Esophagus squamous epithelium (tissue), 5 donors: ENCODE measurements around the gene RHEBL1. TPM values are rescaled to one million over a fixed set of nuclear protein-coding genes. Genes with fewer than 3 reads are reported as not detected.

ENCODE experiments used
- DNase-seq: peaks from one replicate; lab custom pipeline; 2025; lab: John Stamatoyannopoulos, UW
- H3K27ac ChIP-seq, 4 donors: fragments of 200-600 bp; sonication (generic); one replicate each; pipeline ENCODE4 v1.5.1; 2016 to 2019; ENCODE audit warnings: mild to moderate bottlenecking in 1 of 4
- H3K27me3 ChIP-seq, 4 donors: fragments of 200-600 bp; sonication (generic); 1 replicate in 3 of 4; 2 replicates in 1 of 4; pipeline versions ENCODE4 v1.5.1 to v1.6.0; 2017 to 2021; ENCODE audit warnings: antibody characterized with exemption in 1 of 4
- H3K36me3 ChIP-seq, 3 donors: fragments of 200-600 bp; sonication (generic); one replicate each; pipeline ENCODE4 v1.5.1; 2016 to 2019
- H3K4me1 ChIP-seq, 3 donors: fragments of 200-600 bp; sonication (generic); one replicate each; pipeline ENCODE4 v1.5.1; 2017 to 2019
- H3K4me3 ChIP-seq, 4 donors: fragments of 200-600 bp; sonication (generic); 1 replicate in 3 of 4; 2 replicates in 1 of 4; pipeline ENCODE4 v1.5.1; 2016 to 2019; ENCODE audit warnings: mild to moderate bottlenecking in 2 of 4, moderate library complexity in 1 of 4
- H3K9me3 ChIP-seq, 3 donors: fragments of 200-600 bp; sonication (generic); one replicate each; pipeline ENCODE4 v1.5.1; 2016 to 2019
- POLR2A ChIP-seq, 4 donors: fragments of 450-650 bp; IDR thresholded peaks; one replicate each; pipeline ENCODE4 v1.6.1; 2017; ENCODE audit warnings: antibody characterized with exemption in 4 of 4, mild to moderate bottlenecking in 4 of 4, moderate library complexity in 3 of 4
- whole genome bisulfite sequencing, 2 donors: methylation state at CpG; one replicate each; pipeline ENCODE4 v1.1.5; 2018; 5-methylcytosine and 5-hydroxymethylcytosine counted together
- intact Hi-C: fragments of 100-400 bp; cut with DNase I; formaldehyde crosslinking; loops from one replicate; pipeline ENCODE4 v1.15.0; 2022
- total RNA-seq, 4 donors: library from RNA; depleted of rRNA; stranded (reverse); fragments of >200 nt; gene quantifications; one replicate each; pipeline ENCODE4 v1.1.0, GENCODE V29; 2016
- TF ChIP-seq, protein P1 (sequence below), 6 experiments: fragments of 450-650 bp in 4 of 6; fragments of 200-600 bp in 2 of 6; sonication (generic) in 2 of 6; IDR thresholded peaks; one replicate each; pipeline ENCODE4 v1.5.1; 2016 to 2019; ENCODE audit warnings: antibody characterized with exemption in 6 of 6, mild to moderate bottlenecking in 4 of 6, moderate library complexity in 4 of 6
- donor health status: DM: yes; HTN: yes; CAD: no.

Gene RHEBL1
- total RNA-seq, 4 donors from 2014 or later = 0.23 to 0.44 TPM; not detected in 2

DNA sequence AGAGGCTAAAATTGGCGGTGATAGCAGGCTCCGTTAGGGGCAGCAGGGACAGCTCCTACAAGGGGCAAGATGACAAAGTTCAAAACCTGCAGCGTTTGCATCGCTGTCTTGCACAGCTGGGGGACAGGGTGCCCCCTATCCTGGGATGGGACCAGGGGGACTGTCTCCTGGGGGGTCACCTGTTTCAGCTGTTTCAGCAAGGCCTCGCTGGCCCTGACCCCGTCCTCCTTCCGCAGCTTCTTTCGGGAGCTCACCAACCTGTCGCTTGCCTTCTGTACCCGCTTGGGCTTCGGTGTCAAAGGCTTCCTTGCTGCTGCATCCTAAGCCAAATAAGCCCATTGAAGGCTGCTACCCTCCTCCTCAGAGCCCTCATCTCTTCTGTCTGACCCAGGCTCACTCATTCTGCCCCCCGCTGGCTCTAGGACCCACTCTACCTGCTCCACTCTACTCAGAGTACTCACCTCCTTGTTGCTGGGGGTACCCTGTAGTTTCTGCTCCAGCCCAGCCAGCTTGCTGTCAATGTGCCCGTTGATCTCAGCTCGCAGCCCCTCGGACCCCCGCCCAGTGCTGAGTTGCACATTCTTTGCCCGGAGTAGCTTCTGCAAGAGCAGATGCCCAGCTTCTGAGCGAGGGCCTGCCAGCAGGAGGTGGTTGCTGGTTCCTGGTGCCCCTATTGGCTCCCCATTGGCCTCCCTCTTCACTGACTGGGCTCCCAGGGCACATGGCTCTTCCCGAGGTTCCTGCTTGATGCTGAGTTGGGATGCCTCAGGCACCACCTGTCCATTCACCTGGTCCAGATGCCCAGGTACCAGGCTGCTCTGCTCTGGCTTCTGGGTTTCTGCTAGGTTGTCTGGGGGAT lies 38.8 kb downstream of the RHEBL1 start:
- TF ChIP-seq POLR2A (IDR thresholded peaks at IDR 0.05) = no peak
- TF ChIP-seq, protein P1, sequence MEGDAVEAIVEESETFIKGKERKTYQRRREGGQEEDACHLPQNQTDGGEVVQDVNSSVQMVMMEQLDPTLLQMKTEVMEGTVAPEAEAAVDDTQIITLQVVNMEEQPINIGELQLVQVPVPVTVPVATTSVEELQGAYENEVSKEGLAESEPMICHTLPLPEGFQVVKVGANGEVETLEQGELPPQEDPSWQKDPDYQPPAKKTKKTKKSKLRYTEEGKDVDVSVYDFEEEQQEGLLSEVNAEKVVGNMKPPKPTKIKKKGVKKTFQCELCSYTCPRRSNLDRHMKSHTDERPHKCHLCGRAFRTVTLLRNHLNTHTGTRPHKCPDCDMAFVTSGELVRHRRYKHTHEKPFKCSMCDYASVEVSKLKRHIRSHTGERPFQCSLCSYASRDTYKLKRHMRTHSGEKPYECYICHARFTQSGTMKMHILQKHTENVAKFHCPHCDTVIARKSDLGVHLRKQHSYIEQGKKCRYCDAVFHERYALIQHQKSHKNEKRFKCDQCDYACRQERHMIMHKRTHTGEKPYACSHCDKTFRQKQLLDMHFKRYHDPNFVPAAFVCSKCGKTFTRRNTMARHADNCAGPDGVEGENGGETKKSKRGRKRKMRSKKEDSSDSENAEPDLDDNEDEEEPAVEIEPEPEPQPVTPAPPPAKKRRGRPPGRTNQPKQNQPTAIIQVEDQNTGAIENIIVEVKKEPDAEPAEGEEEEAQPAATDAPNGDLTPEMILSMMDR (IDR thresholded peaks at IDR 0.05) = no peak
- H3K4me1 ChIP-seq = no peaks in the 10 kb centered on the region
- no peaks in the 10 kb centered on the region for H3K9me3 ChIP-seq
- H3K4me3 ChIP-seq = no peak overlapping the region
- no peak for DNase-seq
- no peak overlapping the region for H3K27ac ChIP-seq
- H3K27me3 ChIP-seq = no peaks in the 10 kb centered on the region
- intact Hi-C loops = no loop called here
- H3K36me3 ChIP-seq = peaks cover 80 to 100% (median 84%) of the 10 kb centered on the region in 3 donors
- 91% methylated on average over 12 to 16 of the region's 19 CpGs for WGBS, 2 donors

DNA sequence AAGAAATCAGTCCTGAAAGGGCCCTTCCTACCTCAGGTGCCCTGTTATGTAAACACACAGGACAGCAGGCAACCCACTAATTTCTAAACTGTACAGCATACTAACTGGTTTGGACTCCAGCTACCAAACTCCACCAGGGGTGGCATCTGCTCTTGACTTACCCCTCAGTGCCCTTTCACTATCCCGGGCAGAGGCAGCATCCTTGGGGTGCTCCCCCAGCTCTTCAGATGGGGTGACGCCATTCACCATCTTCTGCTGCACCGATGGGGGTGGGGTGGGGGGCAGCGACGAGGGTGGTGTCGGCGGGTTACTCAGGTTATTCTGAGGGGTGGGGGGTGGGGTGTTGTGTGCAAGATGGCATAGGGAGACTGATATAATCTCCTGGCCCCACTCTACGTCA lies 39.7 kb downstream of the RHEBL1 start:
- no peak overlapping the region for H3K27ac ChIP-seq
- no peaks in the 10 kb centered on the region for H3K27me3 ChIP-seq
- WGBS, 2 donors = 86 to 100% methylated on average over 1 to 6 of the region's 8 CpGs
- H3K36me3 ChIP-seq = peaks cover 83 to 100% (median 85%) of the 10 kb centered on the region in 3 donors
- no peaks in the 10 kb centered on the region for H3K9me3 ChIP-seq
- H3K4me3 ChIP-seq = no peak overlapping the region
- no peaks in the 10 kb centered on the region for H3K4me1 ChIP-seq
- intact Hi-C loops = no loop called here
- DNase-seq = no peak
- no peak for TF ChIP-seq POLR2A (IDR thresholded peaks at IDR 0.05)
- TF ChIP-seq, protein P1 (IDR thresholded peaks at IDR 0.05) = no peak

DNA sequence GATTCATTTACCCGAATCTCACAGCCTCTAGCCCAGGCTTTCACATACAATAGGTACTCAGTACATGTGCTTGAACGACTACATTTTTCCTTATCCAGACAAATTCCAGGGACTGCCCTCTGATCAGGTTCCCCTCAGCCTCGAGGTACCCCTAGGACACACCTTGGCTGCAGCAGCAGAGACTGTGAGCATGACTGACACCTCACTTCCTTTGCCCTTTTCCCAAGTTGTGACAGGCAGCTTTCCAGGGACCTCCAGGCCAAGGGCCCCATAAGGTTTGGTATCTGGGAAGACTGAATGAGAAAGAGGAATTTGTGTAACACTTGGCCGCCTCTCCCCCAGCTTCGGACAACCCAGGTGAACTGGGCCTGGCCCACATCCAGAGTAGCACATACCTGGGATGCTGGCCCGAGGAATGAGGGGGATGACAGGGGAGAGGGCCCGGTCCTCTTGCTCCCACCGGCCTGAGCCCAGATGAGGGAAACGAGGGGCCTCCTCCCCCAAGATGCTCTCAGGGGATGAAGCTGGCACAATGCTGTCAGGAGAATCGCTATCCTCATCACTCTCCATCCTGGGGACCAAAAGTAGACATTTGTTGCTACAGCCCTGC lies 41.0 kb downstream of the RHEBL1 start:
- H3K36me3 ChIP-seq = peaks cover 75 to 100% (median 83%) of the 10 kb centered on the region in 3 donors

DNA sequence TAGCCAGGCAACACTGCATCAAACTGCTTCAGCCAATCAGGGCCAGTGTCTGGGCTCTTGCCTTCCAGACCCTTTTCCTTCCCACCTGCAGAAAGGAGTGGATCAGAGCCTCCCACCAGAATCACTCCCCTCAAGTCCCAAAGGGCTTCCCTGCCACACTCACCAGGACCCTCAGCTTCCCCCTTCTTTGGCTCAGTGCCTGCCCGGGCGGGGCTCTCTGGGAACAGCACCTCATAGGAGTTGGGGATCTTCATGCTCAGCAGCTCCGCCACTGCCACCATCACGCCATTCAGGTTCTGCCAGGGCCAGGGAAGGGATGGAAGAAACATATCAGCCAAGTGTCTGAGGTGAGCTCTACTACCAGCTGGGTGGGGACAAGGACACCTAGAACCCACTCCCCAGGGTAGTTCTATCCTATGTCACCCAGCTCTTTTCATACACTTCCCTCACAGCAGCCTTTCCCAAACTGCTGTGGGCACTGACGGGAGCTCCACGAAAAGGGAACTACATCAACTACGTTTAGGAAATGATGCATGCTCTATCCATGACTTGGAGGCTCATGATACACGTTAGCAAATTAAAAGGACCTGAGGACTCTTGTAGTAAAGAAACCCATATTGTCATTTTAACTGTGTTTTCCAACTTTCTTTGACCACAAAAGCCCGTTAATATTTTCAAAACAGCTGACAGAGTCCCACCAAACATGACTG lies 41.8 kb downstream of the RHEBL1 start:
- intact Hi-C loops = no loop called here
- Histone ChIP-seq H3K4me1 (no peaks in the 10 kb centered on the region), H3K27me3 (no peaks in the 10 kb centered on the region), H3K27ac (no peak overlapping the region), H3K4me3 (no peak overlapping the region), H3K9me3 (no peaks in the 10 kb centered on the region), H3K36me3 (peaks cover 67 to 100% (median 81%) of the 10 kb centered on the region in 3 donors)
- 84 to 89% methylated on average over 5 to 7 of the region's 9 CpGs for WGBS, 2 donors
- DNase-seq = no peak
- TF ChIP-seq, protein P1 (IDR thresholded peaks at IDR 0.05) = no peak
- no peak for TF ChIP-seq POLR2A (IDR thresholded peaks at IDR 0.05)

More for the DNA sequence above, 41.0 kb downstream of the RHEBL1 start:
- H3K27ac ChIP-seq = no peak overlapping the region
- TF ChIP-seq, protein P1 (IDR thresholded peaks at IDR 0.05) = no peak
- TF ChIP-seq POLR2A (IDR thresholded peaks at IDR 0.05) = no peak
- no peaks in the 10 kb centered on the region for H3K4me1 ChIP-seq
- intact Hi-C loops = no loop called here
- WGBS, 2 donors = 89 to 92% methylated on average over 3 to 9 of the region's 10 CpGs
- H3K27me3 ChIP-seq = no peaks in the 10 kb centered on the region
- H3K9me3 ChIP-seq = no peaks in the 10 kb centered on the region
- no peak overlapping the region for H3K4me3 ChIP-seq
- no peak for DNase-seq
